ENCODE results near the gene TRPV5.
A peak's percentile ranks its signal among the peaks of the same experiment; 100 is the strongest.

Gene TRPV5

GRCh38 chr7:142956951-142957623, 23.5 kb upstream of the TRPV5 start:
- H3K4me3 ChIP-seq (replicated peaks; ENCODE audit: low read depth, low read length) = no peak overlapping the region
- TF ChIP-seq, protein P1, sequence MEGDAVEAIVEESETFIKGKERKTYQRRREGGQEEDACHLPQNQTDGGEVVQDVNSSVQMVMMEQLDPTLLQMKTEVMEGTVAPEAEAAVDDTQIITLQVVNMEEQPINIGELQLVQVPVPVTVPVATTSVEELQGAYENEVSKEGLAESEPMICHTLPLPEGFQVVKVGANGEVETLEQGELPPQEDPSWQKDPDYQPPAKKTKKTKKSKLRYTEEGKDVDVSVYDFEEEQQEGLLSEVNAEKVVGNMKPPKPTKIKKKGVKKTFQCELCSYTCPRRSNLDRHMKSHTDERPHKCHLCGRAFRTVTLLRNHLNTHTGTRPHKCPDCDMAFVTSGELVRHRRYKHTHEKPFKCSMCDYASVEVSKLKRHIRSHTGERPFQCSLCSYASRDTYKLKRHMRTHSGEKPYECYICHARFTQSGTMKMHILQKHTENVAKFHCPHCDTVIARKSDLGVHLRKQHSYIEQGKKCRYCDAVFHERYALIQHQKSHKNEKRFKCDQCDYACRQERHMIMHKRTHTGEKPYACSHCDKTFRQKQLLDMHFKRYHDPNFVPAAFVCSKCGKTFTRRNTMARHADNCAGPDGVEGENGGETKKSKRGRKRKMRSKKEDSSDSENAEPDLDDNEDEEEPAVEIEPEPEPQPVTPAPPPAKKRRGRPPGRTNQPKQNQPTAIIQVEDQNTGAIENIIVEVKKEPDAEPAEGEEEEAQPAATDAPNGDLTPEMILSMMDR (IDR thresholded peaks at IDR 0.05; ENCODE audit: low read length, missing control alignments) = no peak
- DNase-seq (ENCODE audit: low read depth) = peak; percentile 30

DNA sequence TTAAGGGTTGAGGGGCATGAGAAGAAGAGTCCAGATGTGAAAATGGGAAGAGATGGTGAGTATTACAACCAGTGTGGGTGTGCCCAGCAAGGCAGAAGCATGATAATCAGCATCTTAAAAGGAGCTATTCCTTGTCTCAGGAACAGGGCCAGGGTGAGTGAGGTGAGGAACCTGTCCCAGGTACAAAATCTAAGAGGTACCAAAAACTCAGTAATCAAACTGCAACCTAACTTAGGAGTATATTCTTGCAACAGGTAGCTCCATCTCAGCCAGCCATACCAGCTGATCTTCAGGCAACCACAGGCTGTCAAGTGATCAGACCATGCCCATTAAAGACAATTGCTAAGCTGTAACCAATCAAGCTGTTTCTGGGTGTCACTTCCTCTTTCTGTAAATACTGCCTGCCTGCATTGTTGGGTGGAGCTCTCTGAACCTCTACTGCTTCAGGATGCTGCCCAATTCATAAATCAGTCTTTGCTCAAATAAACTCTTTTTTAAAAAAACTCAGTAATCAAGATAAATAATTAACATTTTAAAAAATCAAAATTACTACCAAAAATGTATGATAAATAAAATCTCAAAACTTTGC, 21.2 kb upstream of the TRPV5 start:
- DNase-seq (ENCODE audit: low read depth) = no peak
- no peak overlapping the region for H3K4me3 ChIP-seq (replicated peaks; ENCODE audit: low read depth, low read length)
- TF ChIP-seq, protein P1 (IDR thresholded peaks at IDR 0.05; ENCODE audit: low read length, missing control alignments) = no peak

- TF ChIP-seq, protein P1 (IDR thresholded peaks at IDR 0.05; ENCODE audit: low read length, missing control alignments) = no peak
- no peak for DNase-seq (ENCODE audit: low read depth)
- no peak overlapping the region for H3K4me3 ChIP-seq (replicated peaks; ENCODE audit: low read depth, low read length)
These were observed 16.7 kb upstream of the TRPV5 start for GRCh38 chr7:142950235-142950634.

DNA sequence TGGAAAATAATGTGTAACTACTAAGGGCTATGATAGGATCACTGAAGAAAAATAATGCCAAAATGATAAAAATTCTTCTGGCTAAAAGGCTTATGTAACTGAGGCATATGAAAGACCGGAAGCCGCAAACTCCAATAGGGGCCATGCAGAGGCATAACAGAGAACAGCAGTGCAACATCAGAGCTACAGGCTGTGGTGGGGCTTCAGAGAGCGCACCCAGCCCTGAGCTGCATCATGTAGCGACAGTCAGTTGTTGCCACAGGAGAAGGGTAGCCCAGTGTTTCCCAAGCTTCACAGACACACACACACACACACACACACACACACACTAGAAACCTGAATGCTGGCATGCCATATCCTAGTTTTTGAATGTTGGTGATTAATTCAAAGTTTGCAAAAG, 15.1 kb upstream of the TRPV5 start:
- H3K4me3 ChIP-seq (replicated peaks; ENCODE audit: low read depth, low read length) = no peak overlapping the region
- TF ChIP-seq, protein P1 (IDR thresholded peaks at IDR 0.05; ENCODE audit: low read length, missing control alignments) = no peak
- DNase-seq (ENCODE audit: low read depth) = no peak

DNA sequence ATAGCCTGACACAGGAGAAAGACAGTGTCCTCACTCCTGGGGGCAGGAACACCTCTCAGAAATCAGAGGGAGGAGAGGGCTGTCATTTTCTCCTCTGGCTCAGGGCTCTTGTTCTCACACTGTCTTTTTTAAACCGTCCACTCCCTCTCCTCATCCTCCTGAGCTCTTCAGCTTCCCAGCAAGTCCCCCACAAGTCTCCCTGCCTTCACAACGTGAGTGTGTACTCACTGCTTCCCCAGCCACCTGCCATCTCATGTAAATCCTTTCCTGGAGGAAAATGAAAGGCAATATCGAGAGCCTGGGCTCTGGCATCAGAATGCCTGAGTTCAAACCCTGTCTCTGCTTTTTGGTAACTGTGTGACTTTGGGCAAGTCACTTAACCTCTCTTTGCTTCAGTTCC, 11.5 kb upstream of the TRPV5 start:
- TF ChIP-seq, protein P1 (IDR thresholded peaks at IDR 0.05; ENCODE audit: low read length, missing control alignments) = no peak
- H3K4me3 ChIP-seq (replicated peaks; ENCODE audit: low read depth, low read length) = no peak overlapping the region
- DNase-seq (ENCODE audit: low read depth) = no peak

DNA sequence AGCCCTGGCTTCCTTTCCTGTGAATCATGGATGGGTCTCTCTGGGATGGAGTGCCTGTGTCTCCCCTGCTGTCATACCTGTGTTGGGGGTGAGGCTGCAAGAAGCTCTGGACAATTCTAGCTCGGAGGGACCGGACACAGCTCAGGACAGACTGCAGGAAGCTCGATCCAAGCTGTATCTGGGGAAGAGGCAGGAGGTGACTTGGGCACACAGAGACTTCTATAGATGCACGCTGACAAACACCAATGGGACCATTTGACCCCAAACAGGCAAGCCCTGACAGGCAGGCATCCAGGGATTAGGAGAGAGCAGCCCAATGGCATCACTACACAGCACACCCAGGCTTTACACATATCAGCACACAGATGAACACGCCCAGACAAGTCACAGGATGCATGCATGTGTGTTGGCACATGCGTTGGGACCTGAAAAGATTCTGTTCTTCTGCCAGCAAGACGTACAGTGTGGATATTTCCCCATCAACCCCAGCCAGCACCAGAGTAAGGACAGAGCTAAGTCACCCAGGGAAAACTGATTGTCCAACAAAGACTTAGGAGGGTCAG, 10.2 kb upstream of the TRPV5 start:
- no peak for DNase-seq (ENCODE audit: low read depth)
- no peak overlapping the region for H3K4me3 ChIP-seq (replicated peaks; ENCODE audit: low read depth, low read length)
- TF ChIP-seq, protein P1 (IDR thresholded peaks at IDR 0.05; ENCODE audit: low read length, missing control alignments) = no peak
